Neural progenitor cell (in vitro differentiated cells): Measurements from ENCODE around the gene MBTPS1. TPM values are rescaled to one million over a fixed set of nuclear protein-coding genes. Genes with fewer than 3 reads are reported as not detected.
"Not testable (repeated sequence)": the region's sequence is repeated elsewhere in the genome, so short reads cannot be mapped to it uniquely, and the experiment has no call there.

Experiments
- DNase-seq: peaks from one replicate; pipeline ENCODE4 v3.0.0-alpha.2; 2016; ENCODE audit warnings: low spot score
- H2AFZ ChIP-seq: fragments of 200-600 bp; sonication (generic); replicated peaks from 2 replicates; pipeline ENCODE4 v1.6.1; 2016; ENCODE audit warnings: antibody characterized with exemption
- H3F3A ChIP-seq: fragments of 200-600 bp; sonication (generic); 2 replicates; pipeline ENCODE4 v1.6.1; 2016; ENCODE audit warnings: antibody characterized with exemption, low read depth
- H3K27ac ChIP-seq: fragments of 200-600 bp; sonication (generic); 2 replicates; pipeline ENCODE4 v1.5.1; 2016; ENCODE audit warnings: mild to moderate bottlenecking
- H3K27me3 ChIP-seq: fragments of 200-600 bp; sonication (generic); 2 replicates; pipeline ENCODE4 v1.6.1; 2016; ENCODE audit warnings: mild to moderate bottlenecking, moderate library complexity
- H3K36me3 ChIP-seq: fragments of 200-600 bp; sonication (generic); 2 replicates; pipeline ENCODE4 v1.5.1; 2016
- H3K4me1 ChIP-seq: fragments of 200-600 bp; sonication (generic); 2 replicates; pipeline ENCODE4 v1.6.1; 2016; ENCODE audit warnings: mixed run types
- H3K4me2 ChIP-seq: fragments of 200-600 bp; sonication (generic); 2 replicates; pipeline ENCODE4 v1.6.1; 2016
- H3K4me3 ChIP-seq: fragments of 200-600 bp; sonication (generic); 2 replicates; pipeline ENCODE4 v1.5.1; 2016
- H3K79me2 ChIP-seq: fragments of 200-600 bp; sonication (generic); 2 replicates; pipeline ENCODE4 v1.6.1; 2016; ENCODE audit warnings: low read depth
- H3K9ac ChIP-seq: fragments of 200-600 bp; sonication (generic); 2 replicates; pipeline ENCODE4 v1.6.1; 2016
- H3K9me3 ChIP-seq: fragments of 200-600 bp; sonication (generic); 2 replicates; pipeline ENCODE4 v1.5.1; 2016; ENCODE audit warnings: low read depth
- H4K20me1 ChIP-seq: fragments of 200-600 bp; sonication (generic); 2 replicates; pipeline ENCODE4 v1.6.1; 2016; ENCODE audit warnings: low read depth
- H3K27ac Mint-ChIP-seq: 3 replicates; pipeline ENCODE4 v1.8.0; 2021; ENCODE audit warnings: mixed read lengths
- H3K27me3 Mint-ChIP-seq: 2 replicates; pipeline ENCODE4 v1.8.0; 2022; ENCODE audit warnings: low read depth, mild to moderate bottlenecking, inconsistent platforms, moderate library complexity, mixed read lengths; ENCODE audit not compliant: insufficient read depth
- H3K36me3 Mint-ChIP-seq: 3 replicates; pipeline ENCODE4 v1.8.0; 2021; ENCODE audit warnings: mixed read lengths
- H3K4me1 Mint-ChIP-seq: 3 replicates; pipeline ENCODE4 v1.8.0; 2021; ENCODE audit warnings: mixed read lengths
- H3K4me3 Mint-ChIP-seq: 3 replicates; pipeline ENCODE4 v1.8.0; 2021; ENCODE audit warnings: mild to moderate bottlenecking, moderate library complexity, mixed read lengths
- H3K9me3 Mint-ChIP-seq: 3 replicates; pipeline ENCODE4 v1.8.0; 2020; ENCODE audit warnings: mixed read lengths
- CTCF ChIP-seq: fragments of 200-600 bp; sonication (generic); IDR thresholded peaks from 2 replicates; pipeline ENCODE4 v1.5.1; 2017; ENCODE audit warnings: antibody characterized with exemption, mild to moderate bottlenecking
- EZH2 ChIP-seq: fragments of 200-600 bp; sonication (generic); IDR thresholded peaks from 2 replicates; pipeline ENCODE4 v1.6.1; 2017; ENCODE audit warnings: antibody characterized with exemption, mild to moderate bottlenecking, moderate library complexity
- EZH2phosphoT487 ChIP-seq: fragments of 200-600 bp; sonication (generic); IDR thresholded peaks from 2 replicates; pipeline ENCODE4 v1.6.1; 2017; ENCODE audit warnings: antibody characterized with exemption
- total RNA-seq: library from RNA; depleted of rRNA; stranded (reverse); fragments of >200 nt; gene quantifications from 2 replicates; pipeline ENCODE4 v1.2.3, GENCODE V29; 2015; ENCODE audit warnings: low replicate concordance

Gene MBTPS1
- total RNA-seq, 1 donor from 2014 or later = 52.3 TPM

DNA sequence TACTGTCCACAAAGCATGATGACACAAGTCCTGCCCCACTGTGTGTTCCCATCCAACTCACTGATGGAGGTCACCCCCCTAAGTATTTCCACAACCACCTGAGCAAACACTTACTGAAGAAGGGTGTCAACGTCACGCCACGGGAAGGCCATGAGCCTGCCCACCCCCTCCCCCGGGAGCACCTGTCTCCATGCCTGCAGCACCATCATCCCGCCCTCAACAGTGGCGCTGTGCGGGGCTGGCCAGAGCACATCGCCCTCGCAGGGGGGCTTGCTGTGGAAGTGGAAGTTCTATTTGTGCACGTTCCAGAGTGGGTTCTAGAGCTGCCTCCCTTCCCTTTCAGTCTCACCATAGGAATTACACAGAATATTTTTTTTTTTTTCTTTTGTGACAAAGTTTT lies 4.3 kb upstream of the MBTPS1 start:
- Histone ChIP-seq H3K9ac (no peak overlapping the region), H3K4me1 (peaks cover 4% of the 10 kb centered on the region), H3K9me3 (no peaks in the 10 kb centered on the region), H4K20me1 (peaks cover 1% of the 10 kb centered on the region), H3K79me2 (peaks cover 3% of the 10 kb centered on the region), H3K4me3 (no peak overlapping the region), H3K27me3 (no peaks in the 10 kb centered on the region), H3F3A (peaks cover 19% of the 10 kb centered on the region), H3K27ac (no peak overlapping the region), H2AFZ (no peak overlapping the region), H3K4me2 (no peak overlapping the region), H3K36me3 (no peaks in the 10 kb centered on the region)
- no peak overlapping the region for H3K4me3 Mint-ChIP-seq
- no peak for DNase-seq
- peaks cover 14% of the 10 kb centered on the region for H3K36me3 Mint-ChIP-seq
- H3K4me1 Mint-ChIP-seq = peaks cover 8% of the 10 kb centered on the region
- TF ChIP-seq EZH2 (no peak), CTCF (no peak)
- H3K27me3 Mint-ChIP-seq = no peaks in the 10 kb centered on the region
- H3K9me3 Mint-ChIP-seq = no peaks in the 10 kb centered on the region
- no peak overlapping the region for H3K27ac Mint-ChIP-seq

- Mint-ChIP-seq H3K27me3 (no peaks in the 10 kb centered on the region), H3K36me3 (peaks cover 9% of the 10 kb centered on the region), H3K4me1 (peaks cover 14% of the 10 kb centered on the region), H3K4me3 (no peak overlapping the region), H3K27ac (no peak overlapping the region), H3K9me3 (no peaks in the 10 kb centered on the region)
- Histone ChIP-seq H3K27me3 (no peaks in the 10 kb centered on the region), H4K20me1 (peaks cover 11% of the 10 kb centered on the region), H3K4me1 (peaks cover 10% of the 10 kb centered on the region), H3K9ac (no peak overlapping the region), H3K4me2 (no peak overlapping the region), H3K36me3 (no peaks in the 10 kb centered on the region), H3K4me3 (no peak overlapping the region), H3K9me3 (no peaks in the 10 kb centered on the region), H3F3A (peaks cover 25% of the 10 kb centered on the region), H3K27ac (no peak overlapping the region), H3K79me2 (peaks cover 13% of the 10 kb centered on the region), H2AFZ (no peak overlapping the region)
- TF ChIP-seq CTCF (no peak), EZH2phosphoT487 (no peak), EZH2 (no peak)
- no peak for DNase-seq
Measured at GRCh38 chr16:84120023-84120422, 3.3 kb upstream of the MBTPS1 start.

GRCh38 chr16:84119368-84119767 lies 2.6 kb upstream of the MBTPS1 start:
- Histone ChIP-seq H3K9ac (no peak overlapping the region), H4K20me1 (peaks cover 12% of the 10 kb centered on the region), H3K36me3 (no peaks in the 10 kb centered on the region), H3K4me3 (no peak overlapping the region), H3K27ac (no peak overlapping the region), H3K9me3 (no peaks in the 10 kb centered on the region), H3K4me2 (no peak overlapping the region), H3K79me2 (peaks cover 20% of the 10 kb centered on the region), H3K4me1 (peaks cover 10% of the 10 kb centered on the region), H3F3A (peaks cover 25% of the 10 kb centered on the region), H2AFZ (no peak overlapping the region), H3K27me3 (no peaks in the 10 kb centered on the region)
- no peak overlapping the region for H3K4me3 Mint-ChIP-seq
- H3K9me3 Mint-ChIP-seq = no peaks in the 10 kb centered on the region
- no peak for DNase-seq
- TF ChIP-seq EZH2 (no peak), EZH2phosphoT487 (no peak)
- H3K36me3 Mint-ChIP-seq = peaks cover 9% of the 10 kb centered on the region
- peaks cover 15% of the 10 kb centered on the region for H3K4me1 Mint-ChIP-seq
- H3K27me3 Mint-ChIP-seq = no peaks in the 10 kb centered on the region
- no peak overlapping the region for H3K27ac Mint-ChIP-seq

DNA sequence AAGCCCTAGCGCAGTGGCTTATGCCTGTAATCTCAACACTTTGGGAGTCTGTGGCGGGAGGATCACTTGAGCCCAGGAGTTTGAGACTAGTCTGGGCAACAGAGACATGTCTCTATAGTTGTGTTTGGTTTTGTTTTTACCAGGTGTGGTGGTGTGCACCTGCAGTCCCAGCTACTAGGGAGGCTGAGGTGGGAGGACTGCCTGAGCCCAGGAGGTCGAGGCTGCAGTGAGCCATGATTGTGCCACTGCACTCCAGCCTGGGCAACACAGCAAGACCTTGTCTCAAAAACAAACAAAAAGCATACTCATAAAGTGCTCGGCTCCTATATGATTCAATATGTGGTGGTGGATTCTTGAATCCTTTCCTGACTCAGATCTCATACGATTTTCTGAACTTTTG lies 1.6 kb upstream of the MBTPS1 start:
- Mint-ChIP-seq H3K4me3 (peak overlapping the region; percentile 79), H3K27ac (peak overlapping the region; percentile 25), H3K4me1 (peaks cover 18% of the 10 kb centered on the region), H3K36me3 (peaks cover 12% of the 10 kb centered on the region)
- not testable (repeated sequence) for H3K4me2 ChIP-seq, H3K27me3 Mint-ChIP-seq, H3K9ac ChIP-seq, H2AFZ ChIP-seq, H3K4me3 ChIP-seq, H3K9me3 Mint-ChIP-seq, H3K9me3 ChIP-seq, H3K36me3 ChIP-seq, DNase-seq, H3K27ac ChIP-seq, H3K27me3 ChIP-seq
- peaks cover 30% of the 10 kb centered on the region for H3K79me2 ChIP-seq
- peaks cover 25% of the 10 kb centered on the region for H3F3A ChIP-seq
- H4K20me1 ChIP-seq = peaks cover 12% of the 10 kb centered on the region
- peaks cover 10% of the 10 kb centered on the region for H3K4me1 ChIP-seq
